GM12872 (cell line): ENCODE results near the gene MAP4K2.
A peak's percentile ranks its signal among the peaks of the same experiment; 100 is the strongest.

ENCODE experiments used
- TF ChIP-seq, protein P1 (sequence below): IDR thresholded peaks from 3 replicates; pipeline ENCODE4 v1.5.1; 2011; ENCODE audit warnings: low read depth, mild to moderate bottlenecking, low read length, moderate library complexity; ENCODE audit not compliant: insufficient read depth

Gene MAP4K2

DNA sequence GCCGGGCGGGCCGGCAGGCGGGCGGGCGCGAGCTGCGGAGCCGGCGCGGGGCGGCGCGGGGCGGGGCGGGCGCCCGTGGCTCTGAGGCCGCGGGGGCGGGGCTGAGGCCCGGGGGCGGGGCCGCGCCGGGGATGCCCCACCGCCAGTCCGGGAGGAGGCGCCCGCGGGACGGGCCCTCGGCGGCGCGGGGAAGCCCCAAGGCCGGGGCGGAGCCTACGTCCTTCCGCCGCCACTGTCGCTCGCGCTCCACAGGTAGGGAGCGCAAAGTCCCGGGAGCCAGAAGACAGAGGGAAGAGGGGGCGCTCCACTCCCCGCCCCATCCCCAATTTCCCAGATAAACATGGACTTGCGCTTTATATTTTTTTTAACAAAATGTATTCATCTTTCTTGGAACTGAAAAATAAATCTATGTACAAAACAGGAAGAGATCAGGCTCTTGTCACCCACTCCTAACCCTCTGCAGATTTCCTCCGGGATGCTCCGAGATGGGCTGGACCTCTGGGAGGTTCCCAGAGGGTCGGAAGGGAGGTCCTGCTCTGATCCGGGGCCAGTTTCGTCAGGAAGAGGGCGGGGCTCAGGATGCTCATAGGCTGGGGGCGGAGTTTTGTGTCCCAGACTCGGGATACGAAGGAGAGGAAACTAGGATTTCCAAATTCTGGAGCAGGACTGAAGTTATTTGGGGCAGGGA lies at the start of gene MAP4K2:
MAP4K2 (minus strand) TSS at position 57 of the 688 bp plus-strand sequence. CDS start 65 bp downstream, outside the sequence.
- TF ChIP-seq, protein P1, sequence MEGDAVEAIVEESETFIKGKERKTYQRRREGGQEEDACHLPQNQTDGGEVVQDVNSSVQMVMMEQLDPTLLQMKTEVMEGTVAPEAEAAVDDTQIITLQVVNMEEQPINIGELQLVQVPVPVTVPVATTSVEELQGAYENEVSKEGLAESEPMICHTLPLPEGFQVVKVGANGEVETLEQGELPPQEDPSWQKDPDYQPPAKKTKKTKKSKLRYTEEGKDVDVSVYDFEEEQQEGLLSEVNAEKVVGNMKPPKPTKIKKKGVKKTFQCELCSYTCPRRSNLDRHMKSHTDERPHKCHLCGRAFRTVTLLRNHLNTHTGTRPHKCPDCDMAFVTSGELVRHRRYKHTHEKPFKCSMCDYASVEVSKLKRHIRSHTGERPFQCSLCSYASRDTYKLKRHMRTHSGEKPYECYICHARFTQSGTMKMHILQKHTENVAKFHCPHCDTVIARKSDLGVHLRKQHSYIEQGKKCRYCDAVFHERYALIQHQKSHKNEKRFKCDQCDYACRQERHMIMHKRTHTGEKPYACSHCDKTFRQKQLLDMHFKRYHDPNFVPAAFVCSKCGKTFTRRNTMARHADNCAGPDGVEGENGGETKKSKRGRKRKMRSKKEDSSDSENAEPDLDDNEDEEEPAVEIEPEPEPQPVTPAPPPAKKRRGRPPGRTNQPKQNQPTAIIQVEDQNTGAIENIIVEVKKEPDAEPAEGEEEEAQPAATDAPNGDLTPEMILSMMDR: 0 out of 3 replicates have a peak, but pooled peaks have one; percentile 25

DNA sequence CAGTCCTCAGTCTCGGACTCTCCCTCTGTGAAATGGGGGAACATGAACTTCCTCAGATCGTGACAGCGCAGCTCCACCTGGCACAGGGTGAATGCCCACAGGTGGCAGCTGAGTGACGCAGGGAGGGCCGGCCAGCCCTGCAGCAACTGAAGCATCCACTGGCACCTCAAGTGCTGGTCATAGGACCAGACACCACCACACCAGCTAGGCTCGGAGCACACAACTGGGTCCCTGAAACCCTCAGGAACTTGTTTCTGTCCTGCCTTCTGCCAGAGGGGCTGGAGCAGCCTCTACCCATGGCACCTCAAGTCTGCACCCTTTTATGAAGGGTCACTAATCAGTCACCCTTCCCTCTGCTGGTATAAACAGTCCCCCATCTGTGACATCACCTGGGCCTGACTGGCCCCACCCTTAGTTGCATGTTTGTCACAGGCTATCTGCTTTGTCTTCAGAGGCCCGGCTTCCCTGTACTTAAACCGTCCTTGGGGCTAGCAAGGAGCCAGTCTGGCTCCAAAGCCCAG lies 48.9 kb upstream of the MAP4K2 start:
- TF ChIP-seq, protein P1: no peak

DNA sequence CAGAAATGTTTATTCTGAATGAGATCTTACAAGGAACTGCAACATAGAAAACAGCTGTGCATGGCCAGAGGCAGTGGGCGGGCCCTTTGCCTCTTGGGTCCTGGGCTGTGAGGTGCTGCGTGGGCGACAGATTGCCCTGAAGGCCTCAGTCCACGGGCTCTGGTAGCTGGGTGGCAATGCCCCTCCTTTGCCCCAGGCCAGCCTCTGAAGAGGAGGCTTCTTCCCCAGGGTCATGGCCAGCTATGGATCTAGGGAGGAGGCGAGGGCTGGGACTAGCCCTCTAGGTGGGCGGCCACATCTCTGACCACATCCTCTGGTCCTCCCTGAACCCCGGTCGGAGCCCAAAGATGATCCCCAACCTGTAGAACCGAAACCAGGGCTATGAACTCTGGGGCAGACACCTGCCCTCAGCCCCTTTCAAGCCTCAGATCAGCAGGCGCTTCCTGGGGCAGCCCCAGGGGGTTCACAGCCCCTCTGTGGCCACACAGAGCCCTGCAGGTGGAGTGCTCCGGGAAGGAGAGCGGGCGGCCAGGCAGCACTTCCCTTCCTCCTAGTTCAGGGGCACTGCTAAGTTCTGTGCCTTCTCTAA lies 48.1 kb upstream of the MAP4K2 start:
- TF ChIP-seq, protein P1: peak; percentile 53; the same call in 2 of the 3 replicates

DNA sequence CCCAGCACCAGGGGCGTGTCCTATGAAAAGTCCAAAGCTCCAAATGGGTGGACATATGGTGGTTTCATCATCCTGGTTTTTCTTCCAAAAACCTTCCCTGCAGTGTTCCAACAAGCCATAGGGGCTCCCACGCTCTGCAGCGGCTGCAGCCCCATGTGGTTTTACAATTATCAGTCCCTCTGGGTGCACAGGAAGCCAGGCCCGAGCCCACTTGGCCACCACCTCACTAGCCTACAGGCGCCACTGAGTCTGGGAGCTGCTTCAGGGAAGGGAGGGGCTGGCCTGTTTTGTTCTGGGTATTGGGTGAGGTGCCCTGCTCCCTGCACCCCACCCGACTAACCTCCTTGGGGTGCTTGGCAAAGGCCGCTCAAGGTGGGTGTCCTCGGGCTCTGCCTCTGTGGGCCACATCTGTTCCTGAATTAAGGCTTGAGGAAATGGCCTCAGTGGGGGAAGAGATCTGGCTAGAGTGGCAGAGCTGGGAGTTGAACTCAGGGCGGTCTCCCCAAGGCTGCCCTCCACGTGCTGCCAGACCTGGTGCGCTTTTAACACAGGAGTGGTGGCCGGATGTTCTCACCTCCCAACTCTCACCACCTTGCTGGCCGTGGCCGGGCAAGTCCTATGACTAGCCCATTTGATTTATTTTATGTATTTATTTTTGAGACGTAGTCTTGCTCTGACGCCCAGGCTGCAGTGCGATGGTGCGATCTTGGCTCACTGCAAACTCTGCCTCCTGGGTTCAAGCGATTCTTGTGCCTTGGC lies 46.8 kb upstream of the MAP4K2 start:
- TF ChIP-seq, protein P1: no peak

DNA sequence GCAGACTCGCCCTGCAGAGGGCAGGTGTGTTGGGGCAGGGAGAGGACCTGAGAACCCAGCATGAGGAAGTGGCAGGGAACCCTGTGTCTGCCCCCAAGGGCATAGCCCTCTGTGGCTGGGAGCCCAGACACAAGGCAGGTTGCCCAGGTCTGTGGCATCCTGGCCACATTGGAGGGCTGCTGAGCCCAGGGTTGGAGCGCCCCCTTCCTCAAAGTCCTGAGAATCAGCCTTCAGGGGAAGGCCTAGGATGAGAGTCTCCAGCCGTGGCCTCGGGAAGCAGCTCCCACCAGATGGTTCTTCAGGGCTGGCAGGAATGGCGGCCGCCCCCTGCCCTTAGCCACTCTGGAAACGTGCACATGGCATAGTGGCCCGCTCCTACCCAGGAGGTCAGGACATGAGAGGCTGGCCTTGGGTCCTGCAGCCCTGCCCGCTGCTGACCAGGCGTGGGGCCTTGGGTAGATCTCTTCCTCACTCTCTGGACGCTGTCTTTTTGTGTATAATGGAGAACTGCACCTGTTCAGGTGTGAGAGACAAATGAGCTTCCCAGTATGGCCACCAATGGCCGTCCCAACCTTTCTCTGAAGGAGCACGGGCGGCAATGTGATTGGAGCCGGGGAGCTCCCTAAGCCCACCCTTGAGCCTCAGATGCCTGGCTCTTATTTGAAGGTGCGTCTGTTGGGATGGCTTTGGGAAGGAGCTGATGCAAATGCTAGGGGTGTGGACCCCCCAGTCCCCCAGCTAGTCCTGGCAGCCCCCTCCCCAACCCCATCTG lies 46.0 kb upstream of the MAP4K2 start:
- TF ChIP-seq, protein P1: peak; percentile 40

DNA sequence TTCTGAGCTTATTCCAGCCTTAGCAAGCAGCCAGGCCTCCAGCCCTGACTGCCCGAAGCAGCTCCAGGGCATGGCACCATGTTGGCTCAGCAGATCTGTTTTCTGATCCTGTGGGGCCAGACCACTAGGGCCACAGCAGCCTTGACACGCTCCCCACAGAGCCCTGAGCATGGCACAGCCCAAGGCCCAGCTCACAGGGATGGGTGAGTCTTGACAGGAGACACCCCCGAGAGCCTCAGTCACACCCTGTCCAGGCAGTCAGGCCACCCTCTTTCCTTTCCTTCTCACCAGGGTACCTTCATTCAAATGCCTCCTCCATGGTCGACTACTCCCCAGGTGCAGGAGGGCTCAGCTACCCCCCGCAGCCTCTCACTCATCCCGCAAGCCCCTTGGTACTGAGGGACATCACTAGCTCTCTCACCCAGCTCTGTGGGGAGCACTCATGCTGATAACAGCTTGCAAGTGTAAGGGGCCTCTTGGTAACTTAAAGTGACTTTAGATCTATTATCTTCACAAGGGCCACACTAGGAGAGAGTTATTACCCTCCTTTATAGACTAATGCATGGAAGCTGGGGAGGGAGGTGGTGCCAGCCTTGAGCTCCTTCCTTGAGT lies 45.3 kb upstream of the MAP4K2 start:
- TF ChIP-seq, protein P1: no peak
